ENCODE data around the gene TAS2R13.

The TAS2R13 gene

DNA sequence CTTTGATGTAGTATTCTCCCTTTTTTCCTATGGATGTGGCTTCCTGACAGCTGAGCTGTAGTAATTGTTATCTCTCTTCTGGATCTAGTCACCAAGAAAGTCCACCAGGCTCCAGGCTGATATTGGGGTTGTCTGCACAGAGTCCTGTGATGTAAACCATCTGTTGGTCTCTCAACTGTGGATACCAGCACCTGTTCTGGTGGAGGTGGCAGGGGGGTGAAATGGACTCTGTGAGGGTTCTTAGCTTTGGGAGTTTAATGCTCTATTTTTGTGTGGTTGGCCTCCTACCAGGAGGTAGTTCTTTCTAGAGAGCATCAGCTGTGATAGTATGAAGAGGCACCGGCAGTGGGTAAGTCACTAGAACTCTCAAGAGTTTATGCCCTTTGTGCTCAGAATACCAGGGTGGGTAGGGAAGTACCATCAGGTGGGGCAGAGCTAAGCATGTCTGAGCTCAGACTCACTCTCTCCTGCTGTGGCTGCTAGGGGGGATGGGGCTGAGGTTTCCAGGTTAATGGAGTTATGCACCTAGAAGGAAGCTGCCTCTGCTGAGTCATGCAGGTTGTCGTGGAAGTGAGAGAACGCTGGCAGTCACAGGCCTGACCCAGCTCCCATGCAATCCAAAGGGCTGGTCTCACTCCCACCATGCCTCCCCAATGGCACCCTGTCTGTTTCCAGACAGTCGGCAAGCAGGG lies 32.7 kb upstream of the TAS2R13 start:
- Histone ChIP-seq H3K4me1 (ENCODE audit: control insufficient read depth in 1 of 2, insufficient read depth in 1 of 2, low read depth in 1 of 2, low read length in 1 of 2) (no peaks in the 10 kb centered on the region), H3K27me3 (no peaks in the 10 kb centered on the region), H3K27ac (no peak overlapping the region), H3K9me3 (no peaks in the 10 kb centered on the region), H3K36me3 (no peaks in the 10 kb centered on the region), H3K4me3 (ENCODE audit: low read depth in 1 of 2, low read length in 1 of 2) (no peak overlapping the region)
- TF ChIP-seq, protein P1, sequence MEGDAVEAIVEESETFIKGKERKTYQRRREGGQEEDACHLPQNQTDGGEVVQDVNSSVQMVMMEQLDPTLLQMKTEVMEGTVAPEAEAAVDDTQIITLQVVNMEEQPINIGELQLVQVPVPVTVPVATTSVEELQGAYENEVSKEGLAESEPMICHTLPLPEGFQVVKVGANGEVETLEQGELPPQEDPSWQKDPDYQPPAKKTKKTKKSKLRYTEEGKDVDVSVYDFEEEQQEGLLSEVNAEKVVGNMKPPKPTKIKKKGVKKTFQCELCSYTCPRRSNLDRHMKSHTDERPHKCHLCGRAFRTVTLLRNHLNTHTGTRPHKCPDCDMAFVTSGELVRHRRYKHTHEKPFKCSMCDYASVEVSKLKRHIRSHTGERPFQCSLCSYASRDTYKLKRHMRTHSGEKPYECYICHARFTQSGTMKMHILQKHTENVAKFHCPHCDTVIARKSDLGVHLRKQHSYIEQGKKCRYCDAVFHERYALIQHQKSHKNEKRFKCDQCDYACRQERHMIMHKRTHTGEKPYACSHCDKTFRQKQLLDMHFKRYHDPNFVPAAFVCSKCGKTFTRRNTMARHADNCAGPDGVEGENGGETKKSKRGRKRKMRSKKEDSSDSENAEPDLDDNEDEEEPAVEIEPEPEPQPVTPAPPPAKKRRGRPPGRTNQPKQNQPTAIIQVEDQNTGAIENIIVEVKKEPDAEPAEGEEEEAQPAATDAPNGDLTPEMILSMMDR (IDR thresholded peaks at IDR 0.05) = no peak

DNA sequence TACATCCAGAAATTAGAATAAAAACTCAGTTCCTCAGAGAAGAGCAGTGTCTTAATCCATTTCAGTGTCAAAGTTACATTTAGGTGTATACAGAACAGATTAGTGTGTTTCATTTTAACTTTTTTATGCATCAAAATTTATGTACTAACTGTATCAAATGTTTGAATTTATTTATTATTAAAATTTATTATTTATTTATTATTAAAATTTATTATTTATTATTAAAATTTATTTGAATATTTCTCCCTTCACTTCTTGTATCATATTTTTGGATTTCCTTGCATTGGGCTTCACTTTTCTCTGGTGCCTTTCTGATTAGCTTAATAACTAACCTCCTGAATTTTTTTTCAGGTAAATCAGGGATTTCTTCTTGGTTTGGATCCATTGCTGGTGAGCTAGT lies 32.0 kb upstream of the TAS2R13 start:
- H3K36me3 ChIP-seq = no peaks in the 10 kb centered on the region
- H3K27me3 ChIP-seq = no peaks in the 10 kb centered on the region
- no peak overlapping the region for H3K27ac ChIP-seq
- no peak overlapping the region for H3K4me3 ChIP-seq (ENCODE audit: low read depth in 1 of 2, low read length in 1 of 2)
- H3K9me3 ChIP-seq = no peaks in the 10 kb centered on the region
- TF ChIP-seq, protein P1 (IDR thresholded peaks at IDR 0.05) = no peak
- H3K4me1 ChIP-seq (ENCODE audit: control insufficient read depth in 1 of 2, insufficient read depth in 1 of 2, low read depth in 1 of 2, low read length in 1 of 2) = no peaks in the 10 kb centered on the region

DNA sequence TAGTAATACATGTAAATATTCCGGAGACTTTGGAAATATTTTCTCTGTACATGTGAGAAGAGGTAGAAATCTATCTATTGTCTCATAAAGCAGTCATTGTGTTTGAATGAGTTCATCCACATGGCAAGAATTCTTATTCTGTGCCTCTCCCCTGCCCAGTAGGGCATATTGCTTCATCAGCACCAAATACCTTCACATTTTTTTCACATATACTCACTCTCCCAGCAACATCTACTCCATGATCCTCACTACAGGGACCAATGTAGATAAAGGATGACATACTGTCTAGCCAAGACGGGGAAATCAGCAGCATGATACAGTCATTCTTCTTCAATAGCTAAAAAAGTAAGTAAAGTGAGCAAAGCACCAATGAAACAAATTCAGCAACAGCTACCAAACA lies 31.0 kb upstream of the TAS2R13 start:
- TF ChIP-seq, protein P1 (IDR thresholded peaks at IDR 0.05) = no peak
- H3K27me3 ChIP-seq = no peaks in the 10 kb centered on the region
- no peak overlapping the region for H3K27ac ChIP-seq
- no peaks in the 10 kb centered on the region for H3K36me3 ChIP-seq
- no peaks in the 10 kb centered on the region for H3K9me3 ChIP-seq
- H3K4me1 ChIP-seq (ENCODE audit: control insufficient read depth in 1 of 2, insufficient read depth in 1 of 2, low read depth in 1 of 2, low read length in 1 of 2) = no peaks in the 10 kb centered on the region
- no peak overlapping the region for H3K4me3 ChIP-seq (ENCODE audit: low read depth in 1 of 2, low read length in 1 of 2)

DNA sequence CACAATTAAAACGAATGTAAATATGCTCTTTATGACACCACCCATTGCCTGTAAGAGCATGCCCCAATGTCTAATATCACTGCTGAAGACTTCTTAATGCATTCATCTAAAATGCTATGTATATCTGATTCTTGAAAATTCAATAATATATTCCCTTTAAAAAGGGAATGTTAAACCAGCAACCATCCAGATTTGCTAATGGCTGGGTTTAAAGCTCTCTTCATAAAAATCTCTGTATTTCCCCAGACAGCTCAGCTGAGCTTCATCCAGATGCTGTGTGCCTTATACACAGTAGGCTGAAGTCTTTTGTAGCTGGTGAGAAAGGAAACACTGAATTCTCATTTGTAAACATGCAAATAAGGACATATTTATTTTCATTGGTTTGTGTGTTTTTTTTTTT lies 29.8 kb upstream of the TAS2R13 start, which contains the start of gene TAS2R14:
TAS2R14 (minus strand) TSS at position 101 of the 400 bp plus-strand sequence; CDS start at position 45, 56 bp downstream.
- Histone ChIP-seq H3K4me3 (ENCODE audit: low read depth in 1 of 2, low read length in 1 of 2) (no peak within 1 kb of the TSS), H3K4me1 (ENCODE audit: control insufficient read depth in 1 of 2, insufficient read depth in 1 of 2, low read depth in 1 of 2, low read length in 1 of 2) (no peaks in the 10 kb centered on the region), H3K9me3 (no peaks in the 10 kb centered on the region), H3K27ac (no peak within 1 kb of the TSS), H3K27me3 (no peaks in the 10 kb centered on the region), H3K36me3 (no peaks in the 10 kb centered on the region)
- TF ChIP-seq, protein P1 (IDR thresholded peaks at IDR 0.05) = no peak

DNA sequence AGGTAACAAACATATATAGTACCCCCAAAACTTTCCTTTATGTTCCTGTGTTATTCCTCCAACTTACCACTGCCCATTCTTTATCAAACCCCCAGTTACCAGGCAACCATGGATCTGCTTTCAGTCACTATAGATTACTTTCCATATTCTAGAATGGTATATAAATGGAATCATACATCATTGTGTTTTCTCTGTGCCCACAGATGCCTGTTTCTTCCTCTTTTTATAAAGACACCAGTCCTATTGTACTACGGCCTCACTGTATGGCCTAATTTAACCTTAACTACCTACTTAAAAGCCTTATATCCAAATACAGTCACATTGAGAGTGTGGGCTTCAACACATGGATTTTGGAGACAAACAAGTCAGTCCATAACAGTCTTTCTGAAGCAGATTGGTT lies 27.1 kb upstream of the TAS2R13 start:
- Histone ChIP-seq H3K9me3 (no peaks in the 10 kb centered on the region), H3K36me3 (no peaks in the 10 kb centered on the region), H3K4me1 (ENCODE audit: control insufficient read depth in 1 of 2, insufficient read depth in 1 of 2, low read depth in 1 of 2, low read length in 1 of 2) (no peaks in the 10 kb centered on the region), H3K27me3 (no peaks in the 10 kb centered on the region), H3K4me3 (ENCODE audit: low read depth in 1 of 2, low read length in 1 of 2) (no peak overlapping the region), H3K27ac (no peak overlapping the region)
- TF ChIP-seq, protein P1 (IDR thresholded peaks at IDR 0.05) = no peak
